NT2/D1 (cell line): ENCODE measurements around the gene PTDSS2.
"Not testable (repeated sequence)": the region's sequence is repeated elsewhere in the genome, so short reads cannot be mapped to it uniquely, and the experiment has no call there.

Experiments
- DNase-seq: peaks from one replicate; pipeline ENCODE4 v3.0.0-alpha.2; 2011; ENCODE audit warnings: low read depth, low spot score
- H3K27me3 ChIP-seq: 2 replicates; pipeline ENCODE4 v1.6.0; 2011; ENCODE audit warnings: mild to moderate bottlenecking; ENCODE audit not compliant: insufficient read length, insufficient read depth
- H3K36me3 ChIP-seq: 2 replicates; pipeline ENCODE4 v1.6.1; 2011; ENCODE audit warnings: mild to moderate bottlenecking, low read length, mixed read lengths; ENCODE audit not compliant: insufficient read depth, insufficient read length
- H3K4me1 ChIP-seq: 2 replicates; pipeline ENCODE4 v1.5.1; 2011; ENCODE audit not compliant: insufficient read depth, insufficient read length
- H3K4me3 ChIP-seq: 2 replicates; pipeline ENCODE4 v1.5.1; 2011; ENCODE audit warnings: low read depth; ENCODE audit not compliant: insufficient read length
- H3K9ac ChIP-seq: 2 replicates; pipeline ENCODE4 v1.6.0; 2011; ENCODE audit warnings: low read depth; ENCODE audit not compliant: insufficient read length
- H3K9me3 ChIP-seq: 2 replicates; pipeline ENCODE4 v1.5.1; 2011; ENCODE audit warnings: mild to moderate bottlenecking, low read length; ENCODE audit not compliant: insufficient read depth
- SUZ12 ChIP-seq: IDR thresholded peaks from 2 replicates; pipeline ENCODE4 v1.6.1; 2011; ENCODE audit not compliant: insufficient read length, insufficient read depth; ENCODE audit errors: extremely low read depth
- YY1 ChIP-seq: IDR thresholded peaks from 2 replicates; pipeline ENCODE4 v1.6.1; 2011; ENCODE audit not compliant: insufficient read length, insufficient read depth
- ZNF274 ChIP-seq: IDR thresholded peaks from 2 replicates; pipeline ENCODE4 v1.6.1; 2011; ENCODE audit warnings: mild to moderate bottlenecking, low read depth, low read length

Gene PTDSS2

GRCh38 chr11:465896-466530, 15.9 kb downstream of the PTDSS2 start:
- Histone ChIP-seq H3K9me3 (no peaks in the 10 kb centered on the region), H3K9ac (no peak overlapping the region), H3K4me3 (no peak overlapping the region), H3K4me1 (peaks cover 14% of the 10 kb centered on the region), H3K36me3 (peaks cover 54% of the 10 kb centered on the region), H3K27me3 (no peaks in the 10 kb centered on the region)
- no peak for DNase-seq
- TF ChIP-seq YY1 (no peak), SUZ12 (no peak), ZNF274 (no peak)

GRCh38 chr11:468036-468435, 18.0 kb downstream of the PTDSS2 start:
- Histone ChIP-seq H3K9ac (no peak overlapping the region), H3K4me3 (no peak overlapping the region), H3K36me3 (peaks cover 48% of the 10 kb centered on the region), H3K27me3 (no peaks in the 10 kb centered on the region), H3K4me1 (peaks cover 17% of the 10 kb centered on the region), H3K9me3 (no peaks in the 10 kb centered on the region)
- DNase-seq = no peak
- no peak for TF ChIP-seq ZNF274
- TF ChIP-seq YY1 = no peak
- no peak for TF ChIP-seq SUZ12

GRCh38 chr11:468493-468892, 18.4 kb downstream of the PTDSS2 start:
- no peak overlapping the region for H3K9ac ChIP-seq

GRCh38 chr11:469026-469683, 19.1 kb downstream of the PTDSS2 start:
- H3K36me3 ChIP-seq = peaks cover 48% of the 10 kb centered on the region
- peak overlapping the region; percentile 37 for H3K9ac ChIP-seq
- H3K4me1 ChIP-seq = peaks cover 17% of the 10 kb centered on the region
- not testable (repeated sequence) for DNase-seq, H3K4me3 ChIP-seq, H3K9me3 ChIP-seq, H3K27me3 ChIP-seq

More at GRCh38 chr11:468493-468892, 18.4 kb downstream of the PTDSS2 start:
- Histone ChIP-seq H3K9me3 (no peaks in the 10 kb centered on the region), H3K4me1 (peaks cover 17% of the 10 kb centered on the region), H3K27me3 (no peaks in the 10 kb centered on the region), H3K4me3 (no peak overlapping the region), H3K36me3 (peaks cover 49% of the 10 kb centered on the region)
- DNase-seq = no peak
- TF ChIP-seq YY1 (no peak), ZNF274 (no peak), SUZ12 (no peak)

- Histone ChIP-seq H3K4me3 (no peak overlapping the region), H3K27me3 (no peaks in the 10 kb centered on the region), H3K36me3 (peaks cover 42% of the 10 kb centered on the region), H3K9me3 (no peaks in the 10 kb centered on the region), H3K9ac (peak overlapping the region; percentile 61), H3K4me1 (peaks cover 15% of the 10 kb centered on the region)
- TF ChIP-seq SUZ12 (no peak), ZNF274 (no peak), YY1 (no peak)
- no peak for DNase-seq
Observed at GRCh38 chr11:469684-470560, 19.8 kb downstream of the PTDSS2 start.

- no peak overlapping the region for H3K9ac ChIP-seq
- H3K4me1 ChIP-seq = peaks cover 16% of the 10 kb centered on the region
- TF ChIP-seq YY1 (no peak), ZNF274 (no peak), SUZ12 (no peak)
- DNase-seq = no peak
- no peak overlapping the region for H3K4me3 ChIP-seq
- H3K9me3 ChIP-seq = no peaks in the 10 kb centered on the region
- H3K27me3 ChIP-seq = no peaks in the 10 kb centered on the region
- H3K36me3 ChIP-seq = peaks cover 44% of the 10 kb centered on the region
Observed at GRCh38 chr11:471468-472145, 21.5 kb downstream of the PTDSS2 start.
